HG02943 (cell line): ENCODE results near the gene SH3RF2.

ENCODE experiments used
- ATAC-seq: cut with Tn5 transposase; IDR thresholded peaks from one replicate; pipeline ENCODE4 v1.9.1; 2021; ENCODE audit warnings: mild to moderate bottlenecking, low read depth, moderate library complexity; ENCODE audit not compliant: unreplicated experiment

Gene SH3RF2

DNA sequence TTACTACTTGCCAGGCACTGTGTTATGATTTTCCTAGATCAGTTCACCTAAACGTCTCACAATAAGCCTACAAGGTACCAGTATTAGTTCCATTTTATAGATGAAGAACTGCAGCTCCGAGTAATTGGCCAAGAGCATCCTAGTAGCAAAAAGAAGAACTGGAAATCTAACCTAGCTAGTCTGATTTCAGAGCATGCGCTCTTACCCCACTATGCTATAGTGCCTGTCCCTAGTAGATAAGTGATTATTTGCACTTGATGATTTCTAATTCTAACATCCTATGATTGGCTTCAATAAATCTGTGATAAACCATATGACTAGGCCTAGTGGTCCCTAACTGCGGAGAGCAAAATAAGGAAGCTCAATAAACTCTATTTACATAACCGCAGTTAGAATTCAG, 176.1 kb downstream of the SH3RF2 start:
- no peak for ATAC-seq
